Keratinocyte (primary cell): ENCODE measurements around the gene HTR3C. TPM values are rescaled to one million over a fixed set of nuclear protein-coding genes. Genes with fewer than 3 reads are reported as not detected.

ENCODE experiments used
- DNase-seq: peaks from one replicate; pipeline ENCODE4 v3.0.0-alpha.2; 2011; ENCODE audit warnings: low read depth, missing footprints, low spot score
- FAIRE-seq: peaks from 2 replicates; lab custom pipeline; 2011; peaks lifted over from hg19 to GRCh38; lab: Jason Lieb, UNC
- H2AFZ ChIP-seq: 2 replicates; pipeline ENCODE4 v1.6.0; 2012; ENCODE audit warnings: low read length, control low read depth, inconsistent platforms; ENCODE audit not compliant: control insufficient read depth
- H3K27ac ChIP-seq: 2 replicates; pipeline ENCODE4 v1.5.1; 2011; ENCODE audit warnings: low read length; ENCODE audit not compliant: control insufficient read depth, insufficient read depth
- H3K27me3 ChIP-seq: 3 replicates; pipeline ENCODE4 v1.6.0; 2011; ENCODE audit warnings: low read length; ENCODE audit not compliant: control insufficient read depth, insufficient read depth; ENCODE audit errors: extremely low read depth
- H3K36me3 ChIP-seq, 2 experiments: 2 replicates in 1 of 2; 3 replicates in 1 of 2; pipeline ENCODE4 v1.5.1; 2011; ENCODE audit warnings: low read length in 2 of 2, mild to moderate bottlenecking in 1 of 2; ENCODE audit not compliant: control insufficient read depth in 2 of 2, insufficient read depth in 2 of 2; ENCODE audit errors: extremely low read depth in 1 of 2
- H3K4me1 ChIP-seq: 3 replicates; pipeline ENCODE4 v1.5.1; 2011; ENCODE audit warnings: low read length; ENCODE audit not compliant: control insufficient read depth, insufficient read depth; ENCODE audit errors: extremely low read depth
- H3K4me2 ChIP-seq: 3 replicates; pipeline ENCODE4 v1.6.0; 2011; ENCODE audit warnings: low read depth, low read length; ENCODE audit not compliant: control insufficient read depth, insufficient read depth; ENCODE audit errors: extremely low read depth
- H3K4me3 ChIP-seq, 3 experiments: fragments of 200-600 bp in 1 of 3; sonication (generic) in 1 of 3; 2 replicates in 2 of 3; 3 replicates in 1 of 3; pipeline ENCODE4 v1.5.1; 2011 to 2016; ENCODE audit warnings: low read length in 3 of 3, mild to moderate bottlenecking in 3 of 3, control low read depth in 2 of 3, inconsistent platforms in 1 of 3, low read depth in 1 of 3, mixed read lengths in 1 of 3, mixed run types in 1 of 3, moderate library complexity in 1 of 3; ENCODE audit not compliant: control insufficient read depth in 2 of 3, insufficient read depth in 2 of 3; ENCODE audit errors: extremely low read depth in 1 of 3
- H3K79me2 ChIP-seq: 2 replicates; pipeline ENCODE4 v1.6.0; 2012; ENCODE audit warnings: low read length; ENCODE audit not compliant: control insufficient read depth, insufficient read depth
- H3K9ac ChIP-seq: 3 replicates; pipeline ENCODE4 v1.6.0; 2011; ENCODE audit warnings: low read length; ENCODE audit not compliant: control insufficient read depth, insufficient read depth; ENCODE audit errors: extremely low read depth
- H3K9me1 ChIP-seq: 3 replicates; pipeline ENCODE4 v1.6.0; 2011; ENCODE audit warnings: low read length; ENCODE audit not compliant: control insufficient read depth, insufficient read depth; ENCODE audit errors: extremely low read depth
- H3K9me3 ChIP-seq: 2 replicates; pipeline ENCODE4 v1.5.1; 2012; ENCODE audit warnings: low read depth, low read length; ENCODE audit not compliant: control insufficient read depth
- H4K20me1 ChIP-seq: 3 replicates; pipeline ENCODE4 v1.6.0; 2011; ENCODE audit warnings: low read length; ENCODE audit not compliant: control insufficient read depth, insufficient read depth; ENCODE audit errors: extremely low read depth
- EZH2 ChIP-seq: IDR thresholded peaks from one replicate; pipeline ENCODE4 v1.6.1; 2012; ENCODE audit warnings: inconsistent platforms, mild to moderate bottlenecking, low read length, moderate library complexity
- dilution Hi-C: fragments of 300-500 bp; cut with MboI; formaldehyde crosslinking; loops from one replicate; pipeline ENCODE4 v1.7.0; 2020; ENCODE audit warnings: low sequenced_read_pairs; ENCODE audit not compliant: extremely low pct_ligation_motif_present
- polyA plus RNA-seq, 5 experiments: library from polyadenylated mRNA; depleted of rRNA in 3 of 5; stranded (reverse) in 3 of 5; stranded (forward) in 1 of 5; unstranded in 1 of 5; fragments of >200 nt; gene quantifications; 1 replicate in 1 of 5; 2 replicates in 3 of 5; 3 replicates in 1 of 5; pipeline versions ENCODE4 v1.2.1 to v1.2.3, GENCODE V29; 2011 to 2012; ENCODE audit warnings: missing spikeins in 2 of 5, low read depth in 1 of 5, low replicate concordance in 1 of 5
- TF ChIP-seq, protein P1 (sequence below), 3 experiments: IDR thresholded peaks in 1 of 3; conservative IDR thresholded peaks in 1 of 3; optimal IDR thresholded peaks in 1 of 3; 2 replicates in 2 of 3; 3 replicates in 1 of 3; pipeline versions ENCODE3 to v1.5.1; 2011; ENCODE audit warnings: low read length in 3 of 3, mild to moderate bottlenecking in 3 of 3, moderate library complexity in 2 of 3, control low read depth in 1 of 3, inconsistent platforms in 1 of 3; ENCODE audit not compliant: insufficient read depth in 2 of 3; ENCODE audit errors: extremely low read depth in 1 of 3

HTR3C gene
- polyA plus RNA-seq, 1 donor (not counting 4 experiments of a cell fraction or from before 2014, with no cell fraction given) = not detected

DNA sequence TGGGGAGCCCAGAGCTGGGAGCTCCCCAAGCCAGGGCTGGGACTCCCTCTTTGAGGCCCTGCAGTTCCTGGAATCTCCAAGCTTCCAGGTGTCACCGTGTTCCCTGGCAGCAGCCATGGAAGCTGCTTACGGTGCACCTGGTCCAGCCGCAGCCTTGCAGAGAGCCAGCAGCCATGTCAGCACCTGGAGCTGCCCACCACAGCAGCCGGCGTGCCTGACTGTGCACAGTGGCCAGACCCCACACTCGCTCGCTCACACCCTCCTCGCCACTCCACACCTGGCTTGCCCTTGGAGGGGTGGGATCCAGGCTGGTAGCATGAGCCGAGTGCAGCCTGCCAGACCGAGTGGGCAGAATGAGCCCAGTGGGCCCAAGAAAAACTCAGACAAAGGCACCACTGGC, 29.2 kb downstream of the HTR3C start:
- no peaks in the 10 kb centered on the region for H3K27me3 ChIP-seq
- H3K27ac ChIP-seq = no peak overlapping the region
- H2AFZ ChIP-seq = no peak overlapping the region
- no peaks in the 10 kb centered on the region for H3K79me2 ChIP-seq
- no peak overlapping the region for H3K4me2 ChIP-seq
- no peak overlapping the region for H3K4me3 ChIP-seq
- no peak for DNase-seq
- no peak for FAIRE-seq
- H3K9me1 ChIP-seq = no peaks in the 10 kb centered on the region
- H3K4me1 ChIP-seq = peaks cover 9% of the 10 kb centered on the region
- H3K9me3 ChIP-seq = peaks cover 2% of the 10 kb centered on the region
- no peak overlapping the region for H3K9ac ChIP-seq
- no peaks in the 10 kb centered on the region for H3K36me3 ChIP-seq
- H4K20me1 ChIP-seq = no peaks in the 10 kb centered on the region
- dilution Hi-C loops = no loop called here
- TF ChIP-seq, protein P1, sequence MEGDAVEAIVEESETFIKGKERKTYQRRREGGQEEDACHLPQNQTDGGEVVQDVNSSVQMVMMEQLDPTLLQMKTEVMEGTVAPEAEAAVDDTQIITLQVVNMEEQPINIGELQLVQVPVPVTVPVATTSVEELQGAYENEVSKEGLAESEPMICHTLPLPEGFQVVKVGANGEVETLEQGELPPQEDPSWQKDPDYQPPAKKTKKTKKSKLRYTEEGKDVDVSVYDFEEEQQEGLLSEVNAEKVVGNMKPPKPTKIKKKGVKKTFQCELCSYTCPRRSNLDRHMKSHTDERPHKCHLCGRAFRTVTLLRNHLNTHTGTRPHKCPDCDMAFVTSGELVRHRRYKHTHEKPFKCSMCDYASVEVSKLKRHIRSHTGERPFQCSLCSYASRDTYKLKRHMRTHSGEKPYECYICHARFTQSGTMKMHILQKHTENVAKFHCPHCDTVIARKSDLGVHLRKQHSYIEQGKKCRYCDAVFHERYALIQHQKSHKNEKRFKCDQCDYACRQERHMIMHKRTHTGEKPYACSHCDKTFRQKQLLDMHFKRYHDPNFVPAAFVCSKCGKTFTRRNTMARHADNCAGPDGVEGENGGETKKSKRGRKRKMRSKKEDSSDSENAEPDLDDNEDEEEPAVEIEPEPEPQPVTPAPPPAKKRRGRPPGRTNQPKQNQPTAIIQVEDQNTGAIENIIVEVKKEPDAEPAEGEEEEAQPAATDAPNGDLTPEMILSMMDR (optimal IDR thresholded peaks at IDR 0.05 in 1 of 3, IDR thresholded peaks at IDR 0.05 in 1 of 3, conservative IDR thresholded peaks at IDR 0.05 in 1 of 3; ENCODE audit: extremely low read depth in 1 of 3, insufficient read depth in 2 of 3, low read length in 3 of 3) = no peak
- no peak for TF ChIP-seq EZH2

GRCh38 chr3:184082465-184082864, 29.6 kb downstream of the HTR3C start:
- Histone ChIP-seq H3K9me3 (peaks cover 2% of the 10 kb centered on the region), H3K4me3 (no peak overlapping the region), H3K27ac (no peak overlapping the region), H3K4me2 (no peak overlapping the region), H4K20me1 (no peaks in the 10 kb centered on the region), H3K4me1 (peaks cover 9% of the 10 kb centered on the region), H3K27me3 (no peaks in the 10 kb centered on the region), H3K9ac (no peak overlapping the region), H3K9me1 (no peaks in the 10 kb centered on the region), H2AFZ (no peak overlapping the region), H3K79me2 (no peaks in the 10 kb centered on the region), H3K36me3 (no peaks in the 10 kb centered on the region)
- DNase-seq = no peak
- dilution Hi-C loops = no loop called here
- TF ChIP-seq, protein P1 (optimal IDR thresholded peaks at IDR 0.05 in 1 of 3, IDR thresholded peaks at IDR 0.05 in 1 of 3, conservative IDR thresholded peaks at IDR 0.05 in 1 of 3; ENCODE audit: extremely low read depth in 1 of 3, insufficient read depth in 2 of 3, low read length in 3 of 3) = no peak
- TF ChIP-seq EZH2 = no peak
- no peak for FAIRE-seq
